Activated CD8-positive, alpha-beta memory T cell treated with anti-CD3 and anti-CD28 coated beads, Interleukin-2, amount 10 ng/mL, durations not matched to agents 7 days and 5 days (primary cell): ENCODE data around the gene KLF6. TPM values are rescaled to one million over a fixed set of nuclear protein-coding genes. Genes with fewer than 3 reads are reported as not detected.

Experiments
- ATAC-seq: fragments of 150-1000 bp; cut with Tn5 transposase; one replicate; pipeline ENCODE4 v1.10.0; 2021; ENCODE audit warnings: moderate library complexity
- CTCF ChIA-PET: fragments of 350-600 bp; sonication (Branson Sonifier 250); formaldehyde crosslinking; loops from one replicate; lab custom pipeline; 2021; ENCODE audit warnings: antibody characterized with exemption; lab: Charles Lee
- DNase-seq: peaks from one replicate; pipeline ENCODE4 v3.0.0-alpha.2; 2020
- H3K27ac Mint-ChIP-seq: one replicate; pipeline ENCODE4 v1.8.0; 2021; ENCODE audit warnings: mild to moderate bottlenecking, mixed read lengths
- H3K27me3 Mint-ChIP-seq: one replicate; pipeline ENCODE4 v1.8.0; 2021; ENCODE audit warnings: mixed read lengths
- H3K36me3 Mint-ChIP-seq: one replicate; pipeline ENCODE4 v1.8.0; 2021; ENCODE audit warnings: mild to moderate bottlenecking, mixed read lengths
- H3K4me1 Mint-ChIP-seq: one replicate; pipeline ENCODE4 v1.8.0; 2021; ENCODE audit warnings: mixed read lengths
- H3K4me3 Mint-ChIP-seq: one replicate; pipeline ENCODE4 v1.8.0; 2021; ENCODE audit warnings: mild to moderate bottlenecking, moderate library complexity, mixed read lengths
- H3K9me3 Mint-ChIP-seq: one replicate; pipeline ENCODE4 v1.8.0; 2022; ENCODE audit warnings: low read depth, mixed read lengths
- total RNA-seq, 2 experiments: library from RNA; stranded (reverse); gene quantifications; one replicate each; pipeline ENCODE4 v1.2.3, GENCODE V29; 2021

The KLF6 gene
- total RNA-seq, 2 experiments from 2014 or later = 149 to 208 TPM

GRCh38 chr10:3750006-3750816, 34.8 kb downstream of the KLF6 start:
- no peaks in the 10 kb centered on the region for H3K36me3 Mint-ChIP-seq
- peaks cover 6% of the 10 kb centered on the region for H3K4me1 Mint-ChIP-seq
- H3K4me3 Mint-ChIP-seq = no peak overlapping the region
- DNase-seq (peak; percentile 14), ATAC-seq (no peak)
- no peaks in the 10 kb centered on the region for H3K9me3 Mint-ChIP-seq
- CTCF ChIA-PET = no interaction called here
- no peak overlapping the region for H3K27ac Mint-ChIP-seq
- H3K27me3 Mint-ChIP-seq = peaks cover 4% of the 10 kb centered on the region

DNA sequence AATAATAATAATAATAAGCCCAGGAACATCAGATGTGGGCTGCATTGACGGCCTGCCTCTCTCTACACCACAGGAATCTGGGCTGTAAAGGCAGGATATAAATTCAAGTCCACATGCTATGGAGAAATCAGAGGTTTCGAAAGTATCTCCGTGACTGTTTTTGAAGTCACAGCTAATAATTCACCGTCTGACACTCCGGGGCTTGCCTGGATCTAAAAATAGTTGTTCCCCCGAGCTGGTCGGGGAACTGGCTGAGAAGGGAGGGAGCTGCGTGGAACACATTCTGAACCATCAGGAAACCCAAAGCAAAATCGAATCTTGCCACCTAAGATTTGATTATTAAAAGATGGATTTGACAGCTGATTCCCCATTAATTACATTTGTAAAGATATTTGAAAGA, 35.4 kb downstream of the KLF6 start:
- Mint-ChIP-seq H3K4me1 (peaks cover 2% of the 10 kb centered on the region), H3K36me3 (peaks cover 2% of the 10 kb centered on the region), H3K27me3 (peaks cover 6% of the 10 kb centered on the region), H3K4me3 (no peak overlapping the region), H3K27ac (no peak overlapping the region), H3K9me3 (no peaks in the 10 kb centered on the region)
- no peak for ATAC-seq
- CTCF ChIA-PET = no interaction called here
- DNase-seq = peak; percentile 11

GRCh38 chr10:3749011-3749410, 36.0 kb downstream of the KLF6 start:
- no peak overlapping the region for H3K27ac Mint-ChIP-seq
- DNase-seq = peak; percentile 4

GRCh38 chr10:3748484-3748883, 36.5 kb downstream of the KLF6 start:
- H3K4me3 Mint-ChIP-seq = no peak overlapping the region
- peaks cover 6% of the 10 kb centered on the region for H3K27me3 Mint-ChIP-seq
- ATAC-seq (no peak), DNase-seq (peak; percentile 2)
- peaks cover 2% of the 10 kb centered on the region for H3K4me1 Mint-ChIP-seq
- H3K36me3 Mint-ChIP-seq = peaks cover 2% of the 10 kb centered on the region
- CTCF ChIA-PET = no interaction called here
- H3K27ac Mint-ChIP-seq = no peak overlapping the region
- no peaks in the 10 kb centered on the region for H3K9me3 Mint-ChIP-seq

More at GRCh38 chr10:3749011-3749410, 36.0 kb downstream of the KLF6 start:
- peaks cover 2% of the 10 kb centered on the region for H3K4me1 Mint-ChIP-seq
- no peaks in the 10 kb centered on the region for H3K9me3 Mint-ChIP-seq
- no peak overlapping the region for H3K4me3 Mint-ChIP-seq
- no peak for ATAC-seq
- peaks cover 2% of the 10 kb centered on the region for H3K36me3 Mint-ChIP-seq
- CTCF ChIA-PET = no interaction called here
- peaks cover 6% of the 10 kb centered on the region for H3K27me3 Mint-ChIP-seq

DNA sequence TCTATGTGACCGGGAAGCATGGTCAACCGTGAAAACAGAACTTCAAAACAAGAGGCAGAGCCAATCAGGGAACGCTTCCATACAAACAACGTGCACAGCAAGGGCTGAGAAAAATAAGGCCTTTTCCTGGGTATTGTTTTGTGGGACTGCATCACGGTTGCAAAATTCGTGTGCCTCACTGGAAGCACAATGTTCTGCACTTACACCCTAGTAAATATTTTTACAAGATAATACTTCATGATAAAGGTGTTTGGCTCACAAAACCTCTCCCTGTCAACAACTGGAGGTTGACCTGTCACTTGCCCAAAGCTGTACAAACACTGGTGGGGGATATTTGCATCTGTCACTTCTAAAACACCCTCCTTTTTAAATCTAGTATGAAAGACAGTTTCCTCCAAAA, 37.0 kb downstream of the KLF6 start:
- H3K27ac Mint-ChIP-seq = no peak overlapping the region
- H3K36me3 Mint-ChIP-seq = peaks cover 2% of the 10 kb centered on the region
- H3K4me3 Mint-ChIP-seq = no peak overlapping the region
- H3K4me1 Mint-ChIP-seq = peaks cover 2% of the 10 kb centered on the region
- CTCF ChIA-PET = no interaction called here
- H3K9me3 Mint-ChIP-seq = no peaks in the 10 kb centered on the region
- ATAC-seq = no peak
- H3K27me3 Mint-ChIP-seq = peaks cover 6% of the 10 kb centered on the region
- no peak for DNase-seq

GRCh38 chr10:3747248-3747960, 37.6 kb downstream of the KLF6 start:
- no peaks in the 10 kb centered on the region for H3K9me3 Mint-ChIP-seq

GRCh38 chr10:3746634-3747033, 38.4 kb downstream of the KLF6 start:
- Mint-ChIP-seq H3K36me3 (peaks cover 2% of the 10 kb centered on the region), H3K4me1 (peaks cover 13% of the 10 kb centered on the region), H3K9me3 (no peaks in the 10 kb centered on the region), H3K27ac (no peak overlapping the region), H3K27me3 (peaks cover 6% of the 10 kb centered on the region), H3K4me3 (no peak overlapping the region)
- DNase-seq (no peak), ATAC-seq (no peak)
- CTCF ChIA-PET = no interaction called here

More at GRCh38 chr10:3747248-3747960, 37.6 kb downstream of the KLF6 start:
- H3K36me3 Mint-ChIP-seq = peaks cover 2% of the 10 kb centered on the region
- no peak overlapping the region for H3K27ac Mint-ChIP-seq
- peaks cover 5% of the 10 kb centered on the region for H3K4me1 Mint-ChIP-seq
- no peak overlapping the region for H3K4me3 Mint-ChIP-seq
- H3K27me3 Mint-ChIP-seq = peaks cover 6% of the 10 kb centered on the region
- no peak for ATAC-seq
- peak; percentile 22 for DNase-seq
- CTCF ChIA-PET = no interaction called here

DNA sequence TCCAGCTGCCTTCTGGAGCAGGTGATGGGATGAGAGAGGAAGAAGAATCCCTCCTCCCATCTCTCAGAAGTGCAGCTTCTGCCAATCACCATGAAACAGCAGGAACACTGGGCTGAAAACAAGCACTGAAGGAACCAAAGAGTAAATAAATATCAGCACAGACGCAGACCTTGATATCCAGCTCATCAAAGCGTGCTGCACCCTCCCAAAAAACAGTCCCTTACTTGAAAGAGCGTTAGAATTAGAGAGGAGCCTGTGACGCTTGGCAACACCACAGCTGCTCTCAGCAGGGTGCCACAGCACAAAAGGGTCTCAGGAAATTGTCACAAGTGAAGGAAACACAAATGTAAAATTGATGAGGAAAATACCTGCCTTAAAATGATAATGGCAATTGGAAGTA, 39.5 kb downstream of the KLF6 start:
- H3K27ac Mint-ChIP-seq = no peak overlapping the region
- ATAC-seq (no peak), DNase-seq (peak; percentile 21)
- H3K4me3 Mint-ChIP-seq = no peak overlapping the region
- CTCF ChIA-PET = interaction anchor here (1.4 to 1.5 kb wide), 2 partner anchors 13 to 20 kb away, joined by 4 read pairs; no protein-coding TSS in a partner anchor
- H3K36me3 Mint-ChIP-seq = peaks cover 2% of the 10 kb centered on the region
- peaks cover 21% of the 10 kb centered on the region for H3K4me1 Mint-ChIP-seq
- peaks cover 6% of the 10 kb centered on the region for H3K27me3 Mint-ChIP-seq
- H3K9me3 Mint-ChIP-seq = no peaks in the 10 kb centered on the region

- peaks cover 39% of the 10 kb centered on the region for H3K4me1 Mint-ChIP-seq
- DNase-seq = no peak
- peak overlapping the region; percentile 61 for H3K4me3 Mint-ChIP-seq
- peak overlapping the region; percentile 92 for H3K27ac Mint-ChIP-seq
- CTCF ChIA-PET = interaction anchor here (1.1 to 4.1 kb wide), 6 partner anchors 11 to 1073 kb away, joined by 3 to 23 read pairs (median 4); no protein-coding TSS in a partner anchor
- peaks cover 2% of the 10 kb centered on the region for H3K36me3 Mint-ChIP-seq
- peaks cover 6% of the 10 kb centered on the region for H3K27me3 Mint-ChIP-seq
- ATAC-seq = peak; percentile 51
- no peaks in the 10 kb centered on the region for H3K9me3 Mint-ChIP-seq
These were observed 43.1 kb downstream of the KLF6 start for GRCh38 chr10:3741688-3742461.

DNA sequence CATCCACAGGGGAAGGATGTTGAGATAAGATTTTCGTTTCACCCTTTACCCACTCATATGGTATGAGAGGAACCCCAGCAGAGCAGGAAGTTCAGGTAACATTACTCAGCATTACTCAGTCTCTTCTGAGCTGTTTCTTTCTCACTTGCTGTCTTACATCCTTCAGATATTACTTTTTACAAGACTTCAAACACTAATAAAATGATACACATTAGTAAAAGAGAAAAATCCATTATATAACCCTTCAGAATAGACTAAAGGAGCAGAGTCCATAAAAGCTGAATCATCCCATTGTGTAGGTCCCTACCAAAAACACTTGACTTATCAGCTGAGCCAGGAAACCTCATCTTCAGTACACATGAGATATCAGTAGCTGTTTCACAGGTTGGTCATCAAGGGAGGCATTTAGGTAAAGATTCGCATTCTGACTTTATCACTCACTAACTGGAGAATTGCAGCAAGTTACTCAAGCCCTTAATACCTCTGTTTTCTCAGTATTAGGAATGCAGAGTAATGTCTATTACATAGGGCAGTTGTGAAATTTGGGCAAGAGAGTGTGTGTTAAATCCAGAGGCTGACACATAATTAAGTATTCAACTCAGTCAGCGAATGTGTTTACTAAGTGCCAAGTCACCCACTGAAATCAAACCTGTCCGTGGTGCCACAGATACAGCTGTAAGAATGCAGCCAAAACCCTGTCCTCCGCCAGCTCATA, 44.7 kb downstream of the KLF6 start:
- Mint-ChIP-seq H3K9me3 (no peaks in the 10 kb centered on the region), H3K4me3 (peak overlapping the region; percentile 22), H3K27ac (peak overlapping the region; percentile 88), H3K27me3 (peaks cover 2% of the 10 kb centered on the region), H3K36me3 (peaks cover 2% of the 10 kb centered on the region), H3K4me1 (peaks cover 41% of the 10 kb centered on the region)
- no peak for DNase-seq
- CTCF ChIA-PET = interaction anchor here (0.9 to 4.1 kb wide), 10 partner anchors 12 to 543 kb away, joined by 3 to 23 read pairs (median 4); partner anchors contain the start of gene KLF6
- ATAC-seq = peak; percentile 85

- no peaks in the 10 kb centered on the region for H3K9me3 Mint-ChIP-seq
- no peaks in the 10 kb centered on the region for H3K36me3 Mint-ChIP-seq
- peaks cover 44% of the 10 kb centered on the region for H3K4me1 Mint-ChIP-seq
- ATAC-seq (no peak), DNase-seq (no peak)
- no peaks in the 10 kb centered on the region for H3K27me3 Mint-ChIP-seq
- H3K27ac Mint-ChIP-seq = peak overlapping the region; percentile 37
- H3K4me3 Mint-ChIP-seq = no peak overlapping the region
- CTCF ChIA-PET = interaction anchor here (1.2 kb wide), 1 partner anchor 46 kb away, joined by 4 read pairs; the partner anchor contains the start of gene KLF6
These were observed 46.1 kb downstream of the KLF6 start for GRCh38 chr10:3738855-3739350.

DNA sequence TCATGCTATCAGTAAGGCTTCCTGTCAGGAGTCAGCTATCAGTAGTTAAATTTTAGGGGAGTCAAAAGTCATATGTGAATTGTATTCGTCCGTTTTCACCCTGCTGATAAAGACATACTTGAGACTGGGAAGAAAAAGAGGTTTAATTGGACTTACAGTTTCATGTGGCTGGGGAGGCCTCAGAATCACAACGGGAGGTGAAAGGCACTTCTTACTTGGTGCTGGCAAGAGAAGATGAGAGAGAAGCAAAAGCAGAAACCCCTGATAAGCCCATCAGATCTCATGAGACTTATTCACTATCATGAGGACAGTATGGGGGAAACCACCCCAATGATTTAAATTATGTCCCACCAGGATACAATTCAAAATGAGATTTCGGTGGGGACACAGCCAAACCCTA, 47.1 kb downstream of the KLF6 start:
- no peaks in the 10 kb centered on the region for H3K9me3 Mint-ChIP-seq
- DNase-seq (no peak), ATAC-seq (no peak)
- no peaks in the 10 kb centered on the region for H3K36me3 Mint-ChIP-seq
- peaks cover 45% of the 10 kb centered on the region for H3K4me1 Mint-ChIP-seq
- no peak overlapping the region for H3K27ac Mint-ChIP-seq
- H3K4me3 Mint-ChIP-seq = no peak overlapping the region
- CTCF ChIA-PET = interaction anchor here (0.9 kb wide), 1 partner anchor 498 kb away, joined by 3 read pairs; no protein-coding TSS in a partner anchor
- no peaks in the 10 kb centered on the region for H3K27me3 Mint-ChIP-seq
